ENCODE data around the gene TCF3.
A peak's percentile ranks its signal among the peaks of the same experiment; 100 is the strongest.

Gene TCF3

GRCh38 chr19:1592755-1593500 lies 59.5 kb downstream of the TCF3 start, which contains the start of gene MBD3:
Gene MBD3, minus strand, starts transcription at chr19:1592865. Its CDS starts 234 bp downstream, at chr19:1592631.
- Histone ChIP-seq H3K27me3 (no peaks in the 10 kb centered on the region), H3K9ac (peak within 1 kb of the TSS; percentile 100), H3K4me3 (peak within 1 kb of the TSS; percentile 98), H3K27ac (peak within 1 kb of the TSS; percentile 100), H4K20me1 (peaks cover 44% of the 10 kb centered on the region), H3K9me3 (peaks cover 6% of the 10 kb centered on the region; the same call in 1 of the 2 replicates), H3K4me2 (peak within 1 kb of the TSS; percentile 99), H3K36me3 (peaks cover 66% of the 10 kb centered on the region), H3K4me1 (peaks cover 40% of the 10 kb centered on the region)
- no peak for TF ChIP-seq Cebpa-rat (IDR thresholded peaks at IDR 0.05)

GRCh38 chr19:1592024-1592754 lies 60.2 kb downstream of the TCF3 start:
- H3K4me3 ChIP-seq: peak overlapping the region; percentile 98
- H4K20me1 ChIP-seq: peaks cover 44% of the 10 kb centered on the region
- peaks cover 66% of the 10 kb centered on the region for H3K36me3 ChIP-seq
- peaks cover 35% of the 10 kb centered on the region for H3K4me1 ChIP-seq
- no peaks in the 10 kb centered on the region for H3K27me3 ChIP-seq
- no peak for TF ChIP-seq Cebpa-rat (IDR thresholded peaks at IDR 0.05)
- peak overlapping the region; percentile 99 for H3K4me2 ChIP-seq
- no peaks in the 10 kb centered on the region for H3K9me3 ChIP-seq
- peak overlapping the region; percentile 100 for H3K27ac ChIP-seq
- H3K9ac ChIP-seq: peak overlapping the region; percentile 100

GRCh38 chr19:1591421-1592023 lies 60.9 kb downstream of the TCF3 start:
- H4K20me1 ChIP-seq: peaks cover 49% of the 10 kb centered on the region
- peak overlapping the region; percentile 100 for H3K27ac ChIP-seq
- H3K4me2 ChIP-seq: peak overlapping the region; percentile 99
- peak overlapping the region; percentile 98 for H3K4me3 ChIP-seq
- no peaks in the 10 kb centered on the region for H3K27me3 ChIP-seq
- peak overlapping the region; percentile 100 for H3K9ac ChIP-seq
- H3K36me3 ChIP-seq: peaks cover 66% of the 10 kb centered on the region
- no peak for TF ChIP-seq Cebpa-rat (IDR thresholded peaks at IDR 0.05)
- peaks cover 30% of the 10 kb centered on the region for H3K4me1 ChIP-seq
- no peaks in the 10 kb centered on the region for H3K9me3 ChIP-seq

DNA sequence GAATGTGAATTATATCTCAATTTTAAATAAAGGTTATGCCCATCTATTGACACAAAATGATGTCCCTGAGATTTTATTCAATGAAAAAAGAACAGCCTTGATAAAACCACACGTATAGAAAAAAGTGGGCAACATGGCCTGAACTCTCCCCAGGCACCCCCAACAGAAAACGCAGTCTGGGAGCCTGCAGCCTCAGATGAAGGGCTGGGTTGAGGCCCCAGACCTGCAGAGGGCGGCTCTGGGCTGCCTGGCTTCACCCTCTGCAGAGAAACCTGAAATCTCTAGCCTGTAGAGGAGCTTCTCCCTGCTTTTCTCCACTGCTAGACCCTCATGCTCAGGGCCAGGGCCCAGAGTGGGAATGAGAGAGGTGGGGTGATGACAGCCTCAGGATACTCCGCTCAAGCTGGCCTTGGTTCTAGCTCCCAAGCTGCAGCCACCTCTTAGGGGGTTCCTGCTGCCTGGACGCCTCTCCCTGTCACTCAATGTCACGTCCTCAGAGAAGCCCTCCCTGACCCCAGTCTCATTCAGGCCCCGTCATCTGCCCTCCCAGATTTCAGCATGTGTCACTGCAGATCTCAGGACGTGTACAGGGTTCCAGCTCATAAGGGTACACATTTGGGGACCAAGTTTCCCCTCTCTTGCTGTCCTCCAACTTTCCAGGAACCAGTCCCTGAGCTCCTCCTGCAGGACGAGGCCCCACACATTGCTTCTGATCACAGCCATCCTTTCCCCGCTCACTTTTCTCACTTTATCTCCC lies 61.6 kb downstream of the TCF3 start:
- peaks cover 66% of the 10 kb centered on the region for H3K36me3 ChIP-seq
- peaks cover 30% of the 10 kb centered on the region for H3K4me1 ChIP-seq
- H3K4me3 ChIP-seq: peak overlapping the region; percentile 98
- H4K20me1 ChIP-seq: peaks cover 56% of the 10 kb centered on the region
- H3K9ac ChIP-seq: peak overlapping the region; percentile 100
- H3K27ac ChIP-seq: peak overlapping the region; percentile 100
- no peaks in the 10 kb centered on the region for H3K27me3 ChIP-seq
- no peaks in the 10 kb centered on the region for H3K9me3 ChIP-seq
- no peak for TF ChIP-seq Cebpa-rat (IDR thresholded peaks at IDR 0.05)
- peak overlapping the region; percentile 99 for H3K4me2 ChIP-seq

GRCh38 chr19:1587872-1588271 lies 64.5 kb downstream of the TCF3 start:
- no peaks in the 10 kb centered on the region for H3K27me3 ChIP-seq
- H3K9me3 ChIP-seq: no peaks in the 10 kb centered on the region
- no peak overlapping the region for H3K4me2 ChIP-seq
- no peak overlapping the region for H3K9ac ChIP-seq
- peaks cover 86% of the 10 kb centered on the region for H4K20me1 ChIP-seq
- no peak overlapping the region for H3K4me3 ChIP-seq
- peaks cover 23% of the 10 kb centered on the region for H3K4me1 ChIP-seq
- TF ChIP-seq Cebpa-rat (IDR thresholded peaks at IDR 0.05): no peak
- H3K27ac ChIP-seq: no peak overlapping the region
- peaks cover 75% of the 10 kb centered on the region for H3K36me3 ChIP-seq

DNA sequence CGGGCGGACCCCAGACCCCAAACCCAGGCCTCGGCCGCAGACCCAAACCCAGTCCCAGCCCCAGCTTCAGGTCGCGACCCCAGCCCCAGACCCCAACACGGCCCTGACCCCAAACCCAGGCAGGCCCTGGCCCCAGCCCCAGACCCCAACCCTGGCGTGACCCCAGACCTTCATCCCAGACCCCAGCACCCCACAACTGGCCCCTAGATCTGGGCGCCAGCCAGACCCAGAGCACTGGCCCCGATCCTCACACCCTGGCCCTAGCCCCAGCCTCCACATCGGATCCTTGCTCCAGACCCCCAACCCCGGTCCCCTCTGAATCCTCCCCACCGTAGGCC lies 67.2 kb downstream of the TCF3 start:
- peaks cover 99% of the 10 kb centered on the region for H3K36me3 ChIP-seq
- H3K4me2 ChIP-seq: no peak overlapping the region
- H3K4me1 ChIP-seq: peaks cover 14% of the 10 kb centered on the region
- H4K20me1 ChIP-seq: peaks cover 96% of the 10 kb centered on the region
- no peak overlapping the region for H3K9ac ChIP-seq
- TF ChIP-seq Cebpa-rat (IDR thresholded peaks at IDR 0.05): no peak
- H3K27me3 ChIP-seq: no peaks in the 10 kb centered on the region
- no peak overlapping the region for H3K4me3 ChIP-seq
- H3K27ac ChIP-seq: no peak overlapping the region
- no peaks in the 10 kb centered on the region for H3K9me3 ChIP-seq

- Histone ChIP-seq H3K27ac (no peak overlapping the region), H4K20me1 (peaks cover 96% of the 10 kb centered on the region), H3K4me2 (no peak overlapping the region), H3K4me3 (no peak overlapping the region), H3K9ac (no peak overlapping the region), H3K9me3 (no peaks in the 10 kb centered on the region), H3K4me1 (peaks cover 9% of the 10 kb centered on the region), H3K27me3 (no peaks in the 10 kb centered on the region), H3K36me3 (peaks cover 99% of the 10 kb centered on the region)
- TF ChIP-seq Cebpa-rat (IDR thresholded peaks at IDR 0.05): no peak
These were observed 67.7 kb downstream of the TCF3 start for GRCh38 chr19:1584500-1585242.

DNA sequence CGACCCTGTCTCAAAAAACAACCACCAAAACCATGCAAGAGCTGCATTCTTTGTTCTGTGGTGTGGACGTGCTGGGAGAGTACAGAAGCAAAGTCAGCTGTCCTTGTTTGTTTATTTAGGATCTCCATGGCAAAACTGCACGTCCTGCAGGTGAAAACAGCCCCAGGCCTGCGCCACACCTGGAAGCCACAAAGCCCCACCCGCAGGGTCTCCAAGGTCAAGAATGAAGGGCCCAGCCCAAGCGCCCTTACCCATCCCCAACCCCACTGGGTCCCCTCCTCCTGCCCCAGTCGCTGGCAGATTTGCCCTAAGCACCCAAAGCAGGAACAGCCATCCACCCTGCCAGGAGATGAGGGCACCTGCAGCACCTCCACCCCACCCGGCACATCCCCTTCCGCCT lies 70.2 kb downstream of the TCF3 start:
- H3K36me3 ChIP-seq: peaks cover 100% of the 10 kb centered on the region
- H3K4me2 ChIP-seq: no peak overlapping the region
- no peaks in the 10 kb centered on the region for H3K9me3 ChIP-seq
- no peak overlapping the region for H3K9ac ChIP-seq
- H3K4me3 ChIP-seq: no peak overlapping the region
- H3K27ac ChIP-seq: no peak overlapping the region
- H3K27me3 ChIP-seq: no peaks in the 10 kb centered on the region
- H4K20me1 ChIP-seq: peaks cover 97% of the 10 kb centered on the region
- no peak for TF ChIP-seq Cebpa-rat (IDR thresholded peaks at IDR 0.05)
- H3K4me1 ChIP-seq: no peaks in the 10 kb centered on the region

DNA sequence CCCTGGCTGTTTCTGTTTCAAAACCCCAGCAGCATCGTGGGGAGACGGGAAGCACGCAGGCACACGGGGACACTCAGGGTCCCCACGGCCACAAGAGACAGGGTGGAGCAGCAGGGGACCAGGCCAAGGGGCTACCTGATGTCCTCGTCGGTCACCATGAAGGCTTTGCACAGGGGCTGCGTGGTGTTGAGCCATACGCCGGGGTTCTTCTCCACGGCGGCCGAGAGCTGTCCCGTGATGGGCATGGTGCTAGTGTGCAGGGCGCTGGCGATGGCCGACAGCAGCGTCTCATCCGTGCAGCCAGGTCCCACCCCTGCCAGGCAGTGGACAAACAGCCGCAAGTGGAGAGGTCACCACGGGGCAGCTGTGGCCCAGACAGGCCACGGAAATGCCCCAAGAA lies 71.5 kb downstream of the TCF3 start:
- H3K27ac ChIP-seq: no peak overlapping the region
- peaks cover 100% of the 10 kb centered on the region for H3K36me3 ChIP-seq
- no peak overlapping the region for H3K4me2 ChIP-seq

More for the DNA sequence above, 71.5 kb downstream of the TCF3 start:
- Histone ChIP-seq H3K9me3 (no peaks in the 10 kb centered on the region), H3K4me1 (no peaks in the 10 kb centered on the region), H4K20me1 (peaks cover 97% of the 10 kb centered on the region), H3K4me3 (no peak overlapping the region), H3K27me3 (no peaks in the 10 kb centered on the region), H3K9ac (no peak overlapping the region)
- no peak for TF ChIP-seq Cebpa-rat (IDR thresholded peaks at IDR 0.05)
